IMR-90 (cell line): ENCODE results near the gene FAM98C.

Experiments
- CHD1 ChIP-seq: IDR thresholded peaks from 2 replicates; pipeline ENCODE4 v1.6.1; 2012; ENCODE audit warnings: low read depth, low read length, improper control_type of control experiment
- CTCF ChIP-seq: conservative IDR thresholded peaks from 2 replicates; pipeline ENCODE4 v1.5.1; 2012; ENCODE audit warnings: mild to moderate bottlenecking, low read depth, low read length, improper control_type of control experiment
- FOS ChIP-seq: fragments of 150-350 bp; IDR thresholded peaks from 2 replicates; pipeline ENCODE4 v1.6.1; 2016; ENCODE audit warnings: low read depth, low read length
- POLR2A ChIP-seq: IDR thresholded peaks from 2 replicates; pipeline ENCODE4 v1.6.1; 2012; ENCODE audit warnings: mild to moderate bottlenecking, low read depth, low read length
- RCOR1 ChIP-seq: IDR thresholded peaks from 2 replicates; pipeline ENCODE4 v1.6.1; 2012; ENCODE audit warnings: mild to moderate bottlenecking, low read length, improper control_type of control experiment; ENCODE audit not compliant: insufficient replicate concordance

- TF ChIP-seq CTCF (no peak), FOS (no peak), POLR2A (no peak), CHD1 (no peak), RCOR1 (no peak)
Measured at GRCh38 chr19:38391911-38392464, 10.9 kb upstream of the FAM98C start.
